ENCODE measurements around the gene PWWP2B.

PWWP2B gene

GRCh38 chr10:132460071-132460470 lies 63.1 kb downstream of the PWWP2B start:
- DNase-seq (ENCODE audit: low read depth) = no peak

- DNase-seq (ENCODE audit: low read depth) = no peak
Measured at GRCh38 chr10:132460691-132461090, 63.7 kb downstream of the PWWP2B start.

- no peak for DNase-seq (ENCODE audit: low read depth)
Measured at GRCh38 chr10:132461103-132461682, 64.2 kb downstream of the PWWP2B start.

- no peak for DNase-seq (ENCODE audit: low read depth)
Measured at GRCh38 chr10:132461683-132462231, 64.8 kb downstream of the PWWP2B start.

GRCh38 chr10:132462463-132463332 lies 65.7 kb downstream of the PWWP2B start:
- no peak for DNase-seq (ENCODE audit: low read depth)

GRCh38 chr10:132463333-132464255 lies 66.6 kb downstream of the PWWP2B start:
- DNase-seq (ENCODE audit: low read depth) = no peak

GRCh38 chr10:132464256-132465192 lies 67.5 kb downstream of the PWWP2B start:
- DNase-seq (ENCODE audit: low read depth) = no peak

- no peak for DNase-seq (ENCODE audit: low read depth)
Measured at GRCh38 chr10:132465193-132465888, 68.3 kb downstream of the PWWP2B start.

- DNase-seq (ENCODE audit: low read depth) = no peak
Measured at GRCh38 chr10:132465889-132466519, 69.0 kb downstream of the PWWP2B start.

GRCh38 chr10:132466520-132467463 lies 69.8 kb downstream of the PWWP2B start:
- no peak for DNase-seq (ENCODE audit: low read depth)
